ENCODE data around the gene CD300LD.

CD300LD gene

DNA sequence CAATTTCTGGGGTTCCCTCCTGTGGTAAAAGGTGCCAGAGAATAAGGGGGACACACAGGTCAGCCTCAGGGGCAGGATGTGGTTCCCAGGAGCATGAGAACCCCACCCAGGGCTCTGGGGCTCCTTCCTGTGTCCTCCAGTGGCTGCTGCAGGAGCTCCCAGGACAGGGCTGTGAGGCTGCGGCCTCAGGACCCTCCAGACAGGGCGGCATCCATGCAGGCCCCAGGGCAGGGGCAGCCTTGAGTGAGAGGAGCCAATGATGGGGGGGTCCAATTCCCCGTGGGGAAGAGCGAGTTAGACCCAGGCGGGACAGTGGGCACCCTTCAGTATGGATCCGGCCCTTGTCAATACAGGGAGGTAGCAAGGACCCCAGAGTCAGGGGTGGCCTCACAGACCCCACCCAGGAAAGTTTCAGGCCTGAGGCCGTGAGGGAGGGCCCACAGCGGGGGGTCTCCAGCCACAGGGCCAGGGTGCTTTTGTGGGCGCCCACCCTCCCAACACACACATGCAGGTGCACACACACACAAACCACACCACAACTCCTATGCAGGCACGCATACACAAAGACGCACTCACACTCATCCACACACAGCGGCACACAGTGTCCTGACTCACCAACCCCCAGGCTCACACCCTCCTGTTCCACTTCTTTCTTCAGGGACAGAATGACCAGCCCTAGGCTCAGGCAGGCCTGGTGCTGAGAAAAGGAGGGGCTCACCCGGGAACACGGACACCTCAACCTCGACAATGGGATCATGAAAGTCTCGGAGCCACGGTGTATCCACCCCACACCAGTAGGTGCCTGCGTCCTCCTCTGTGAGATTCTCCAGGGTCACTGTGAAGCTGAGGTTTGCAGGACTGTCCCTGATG lies 48.0 kb downstream of the CD300LD start:
- DNase-seq (ENCODE audit: low read depth in 2 of 2), result no peak

DNA sequence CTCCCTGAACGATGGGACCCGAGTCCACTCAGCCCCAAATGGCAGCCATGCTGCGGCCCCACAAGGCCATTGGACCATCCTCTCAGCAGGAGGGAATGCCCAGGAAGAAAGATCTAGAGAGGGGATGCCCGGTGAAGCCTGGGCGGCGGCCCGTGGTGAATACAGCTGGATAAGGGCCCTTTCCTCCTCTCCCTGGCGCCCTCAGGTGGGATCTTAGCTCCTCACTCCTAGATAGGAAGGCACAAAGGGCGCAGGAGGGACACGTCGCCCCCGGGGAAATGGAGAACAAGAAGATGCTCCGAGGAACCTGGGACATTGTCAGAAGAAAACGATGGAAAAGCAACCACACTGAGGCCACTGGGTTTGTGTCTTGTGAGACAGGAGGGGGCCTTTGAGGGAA lies 48.7 kb downstream of the CD300LD start:
- DNase-seq (ENCODE audit: low read depth in 2 of 2), result no peak

DNA sequence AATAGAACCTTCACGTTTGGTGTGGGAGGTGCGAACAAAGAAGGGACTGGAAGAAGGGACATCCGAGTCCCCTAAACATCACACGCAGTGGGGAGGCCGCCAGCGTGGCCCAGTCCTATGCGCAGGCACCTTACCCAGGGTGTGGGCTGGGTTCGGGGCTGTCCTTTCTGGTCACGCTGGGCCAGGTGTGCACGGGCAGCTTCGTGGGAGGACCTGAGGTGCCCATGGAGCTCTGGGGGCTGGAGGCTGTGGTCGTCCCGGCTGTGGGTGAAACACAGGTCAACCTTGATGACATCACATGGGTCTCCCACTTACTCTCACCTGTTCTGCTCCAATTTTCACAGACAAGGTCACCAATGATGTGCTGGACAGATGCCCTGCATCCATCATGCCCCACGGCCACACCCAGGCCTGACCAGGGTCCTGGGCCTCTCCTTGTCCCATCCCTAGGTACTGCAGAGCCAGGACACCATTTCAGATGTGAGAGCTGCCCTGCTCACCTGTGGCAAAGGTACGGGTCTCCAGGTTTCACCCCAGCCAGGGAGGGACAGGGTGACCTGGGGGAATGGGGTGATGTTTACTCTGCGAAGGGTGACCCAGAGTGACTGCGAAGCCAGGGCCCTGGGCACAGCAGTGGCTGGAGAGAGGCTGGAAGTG lies 49.2 kb downstream of the CD300LD start:
- DNase-seq (ENCODE audit: low read depth in 2 of 2), result no peak

DNA sequence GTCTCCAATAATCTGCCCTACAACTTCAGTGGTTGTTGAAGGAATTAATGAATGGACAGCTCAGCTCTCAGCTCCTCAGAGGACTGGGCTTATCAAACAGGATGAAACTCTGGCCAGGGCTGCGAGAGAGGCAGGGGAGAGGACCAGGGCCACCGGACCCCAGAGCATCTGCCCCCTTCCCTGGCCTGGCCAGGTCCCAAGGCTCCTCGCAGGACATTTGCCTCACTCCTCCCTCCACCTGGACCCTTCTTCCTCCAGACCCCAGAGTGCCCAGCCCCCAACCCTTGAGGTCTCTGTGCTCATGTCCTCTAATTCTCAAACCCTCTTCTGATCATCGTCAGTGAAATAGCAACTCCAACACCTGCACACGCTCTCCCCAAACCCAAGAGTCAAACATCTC lies 49.9 kb downstream of the CD300LD start:
- no peak for DNase-seq (ENCODE audit: low read depth in 2 of 2)

DNA sequence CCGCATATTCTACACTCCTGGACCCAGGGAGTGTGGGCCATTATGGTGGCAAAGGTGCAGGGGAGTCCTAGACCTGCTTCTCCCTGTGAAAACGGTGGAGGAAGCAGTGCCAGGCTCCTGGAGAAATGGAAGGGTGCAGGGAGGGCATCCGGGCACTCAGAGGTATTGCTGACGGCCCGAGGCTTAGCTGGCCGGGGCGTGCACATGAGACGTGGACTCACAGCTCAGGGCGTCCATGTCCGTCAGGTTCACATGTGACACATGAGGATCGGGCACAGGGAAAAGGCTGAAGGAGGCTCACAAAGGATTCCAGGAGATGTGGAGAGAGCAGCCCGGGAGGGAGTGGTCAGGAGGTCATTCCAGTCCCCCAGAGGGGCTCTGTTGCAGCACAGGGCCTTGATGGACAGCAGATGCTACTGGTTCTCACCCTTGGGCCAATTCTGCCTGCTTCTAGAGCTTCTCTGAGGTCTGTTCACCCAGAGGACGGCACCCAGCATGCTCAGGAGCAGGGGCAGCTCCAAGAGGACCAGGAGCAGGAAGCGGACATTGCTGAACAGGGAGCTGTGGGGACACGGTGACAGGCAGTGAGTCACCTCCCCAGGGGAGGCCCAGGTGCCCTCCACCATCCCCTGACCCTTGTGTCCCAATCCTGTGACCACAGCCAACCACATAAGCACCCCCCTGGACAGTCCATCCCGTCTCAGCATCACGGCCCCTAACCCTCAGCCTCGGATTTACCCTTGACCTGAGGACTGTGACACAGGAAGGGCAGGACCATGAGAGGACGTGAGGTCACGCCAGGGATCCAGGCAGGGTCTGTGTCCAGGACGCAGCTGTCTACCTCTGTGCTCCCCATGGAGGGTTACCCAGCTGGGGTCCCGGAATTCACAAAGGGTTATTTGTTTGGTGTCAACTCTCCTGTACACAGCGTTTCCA lies 50.6 kb downstream of the CD300LD start:
- no peak for DNase-seq (ENCODE audit: low read depth in 2 of 2)

DNA sequence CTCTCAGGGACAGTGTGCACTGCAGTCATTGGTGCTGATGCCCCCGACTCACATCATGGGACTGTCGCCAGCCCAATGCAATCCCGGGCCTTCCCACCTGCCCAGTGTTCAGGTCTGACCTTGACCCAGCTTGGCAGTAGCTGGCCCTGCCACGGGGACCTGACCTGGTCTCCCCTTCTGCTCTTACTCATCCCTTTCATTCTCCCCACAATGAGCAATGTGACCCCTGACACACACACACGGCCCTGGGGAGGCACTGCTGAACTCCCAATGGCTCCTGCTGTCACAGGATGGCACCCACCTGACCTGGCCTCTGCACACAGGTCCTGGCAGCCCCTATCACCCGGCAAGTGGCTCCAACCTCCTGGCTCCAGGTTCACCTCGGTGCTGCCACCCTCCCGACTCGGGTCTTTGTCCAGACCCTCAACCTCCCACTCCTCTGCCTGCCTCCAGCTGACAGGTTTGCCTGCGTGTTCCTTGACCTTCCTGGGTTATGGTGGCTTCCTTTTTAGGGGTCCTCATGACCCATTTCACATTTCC lies 52.7 kb downstream of the CD300LD start:
- DNase-seq (ENCODE audit: low read depth in 2 of 2), result no peak

DNA sequence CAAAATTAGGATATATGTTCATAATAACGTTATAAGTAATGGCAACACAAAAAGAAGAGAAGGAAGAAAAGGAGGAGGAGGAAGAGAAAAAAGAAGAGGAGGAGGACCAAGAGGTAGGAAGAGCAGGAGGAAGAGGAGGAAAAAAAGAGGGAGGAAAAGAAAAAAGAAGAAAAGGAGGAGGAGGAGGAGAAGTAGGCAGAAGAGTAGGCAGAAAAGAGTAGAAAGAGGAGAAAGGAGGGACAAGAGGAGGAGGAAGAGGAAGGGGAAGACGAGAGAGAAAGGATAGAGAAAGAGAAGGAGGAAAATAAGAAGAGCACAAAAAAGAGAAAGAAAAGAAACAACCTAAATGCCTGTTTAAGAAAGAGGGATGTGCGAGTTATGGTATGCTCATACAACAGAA lies 55.2 kb downstream of the CD300LD start:
- no peak for DNase-seq (ENCODE audit: low read depth in 2 of 2)

DNA sequence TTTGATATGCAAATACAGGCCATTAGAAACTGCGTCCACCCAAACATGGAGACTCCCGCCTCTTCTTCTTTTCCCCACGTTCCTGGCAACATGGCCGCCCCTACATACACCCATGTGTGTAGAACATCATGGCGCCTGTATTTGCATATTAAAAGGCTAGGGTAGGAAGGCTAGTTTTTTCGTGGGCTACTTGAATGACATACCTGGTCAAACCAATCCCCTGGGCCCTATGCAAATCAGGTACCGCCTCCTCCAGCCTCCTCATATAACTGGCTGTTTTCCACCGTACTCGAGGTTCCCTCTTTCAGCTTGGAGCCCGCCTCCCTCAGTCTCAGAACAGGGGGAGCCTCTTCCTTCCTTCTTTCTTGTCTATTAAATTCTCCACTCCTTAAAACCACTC lies 60.0 kb downstream of the CD300LD start:
- DNase-seq (ENCODE audit: low read depth in 2 of 2), result no peak

DNA sequence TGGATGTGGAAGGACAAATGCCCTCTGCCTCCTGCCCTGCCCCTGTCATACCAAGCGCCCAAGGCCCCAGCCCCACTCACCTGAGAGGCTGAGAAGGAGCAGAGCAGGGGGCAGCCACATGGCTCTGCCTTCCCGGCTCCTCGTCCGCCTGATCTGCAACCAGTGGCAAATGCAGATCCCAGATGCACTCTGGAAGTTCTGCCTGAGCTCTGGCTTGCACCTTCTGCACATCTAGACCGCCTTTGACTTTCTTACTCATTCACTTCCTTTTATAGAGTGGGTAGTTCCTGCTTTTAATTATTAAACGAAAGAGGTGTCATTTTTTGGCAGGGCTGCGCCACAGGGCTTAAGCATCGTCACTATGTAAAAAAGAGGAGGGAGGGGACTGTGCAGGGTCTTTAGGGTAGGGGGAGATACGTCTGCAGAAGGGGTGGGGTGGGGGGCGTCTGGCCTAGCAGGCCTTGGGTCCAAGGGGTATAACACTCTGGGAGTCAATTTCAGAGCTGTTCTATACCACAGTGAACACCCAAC lies 60.8 kb downstream of the CD300LD start, which contains the start of gene CD300LB:
Gene CD300LB (minus strand): TSS at position 245 of the 531 bp plus-strand sequence. CDS start 125 bp downstream, at position 120.
- DNase-seq (ENCODE audit: low read depth in 2 of 2), result no peak

DNA sequence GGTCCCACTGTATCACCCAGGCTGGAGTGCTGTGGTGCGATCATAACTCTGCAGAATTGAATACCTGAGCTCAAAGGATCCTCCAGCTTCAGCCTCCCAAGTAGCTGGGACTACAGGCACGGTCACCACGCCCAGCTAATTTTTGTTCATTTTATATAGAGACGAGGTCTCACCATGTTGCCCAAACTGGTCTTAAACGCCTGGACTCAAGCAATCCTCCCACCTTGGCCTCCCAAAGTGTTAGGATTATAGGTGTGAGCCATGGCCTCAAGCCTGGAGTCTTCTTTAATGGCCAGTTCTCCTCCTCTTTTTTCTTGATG lies 61.3 kb downstream of the CD300LD start:
- no peak for DNase-seq (ENCODE audit: low read depth in 2 of 2)

Measured in stimulated activated CD4-positive, alpha-beta T cell treated with anti-CD3 and anti-CD28 coated beads, Interleukin-1b, Interleukin-23, amount 100 ng/mL, for 1 hour (primary cell).